ENCODE measurements around the gene ARRB2.

DNA sequence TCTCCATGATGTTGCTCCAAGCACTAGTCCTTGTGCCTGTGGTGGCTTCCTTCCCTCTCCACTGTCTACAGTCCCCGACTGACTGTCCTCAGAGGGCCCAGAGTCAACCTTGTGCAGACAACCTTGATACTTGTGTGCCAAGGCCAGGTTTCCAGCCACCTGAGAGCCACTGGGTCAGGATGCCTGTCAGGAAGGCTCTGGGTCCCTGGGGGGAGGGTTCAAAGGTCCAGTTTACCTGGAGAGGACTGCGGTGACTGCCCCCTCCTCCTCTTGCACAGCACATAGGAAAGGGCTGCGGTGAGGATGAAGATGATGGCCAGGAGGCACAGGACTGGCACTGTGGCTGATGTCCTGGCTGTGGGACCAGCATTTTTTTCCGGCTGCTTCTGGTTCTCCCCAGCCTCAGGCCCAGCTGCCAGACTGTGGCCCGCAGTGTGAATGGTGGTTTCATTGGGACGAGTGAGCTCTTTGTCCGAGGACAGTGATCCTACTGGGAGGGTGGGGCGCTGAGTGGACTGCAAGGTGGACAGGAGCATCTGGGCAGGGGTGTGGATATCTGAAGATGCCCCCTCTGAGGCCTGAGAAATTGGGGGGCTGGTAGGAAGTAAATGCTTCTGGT is 24.5 kb downstream of the ARRB2 start:
- TF ChIP-seq, protein P1, sequence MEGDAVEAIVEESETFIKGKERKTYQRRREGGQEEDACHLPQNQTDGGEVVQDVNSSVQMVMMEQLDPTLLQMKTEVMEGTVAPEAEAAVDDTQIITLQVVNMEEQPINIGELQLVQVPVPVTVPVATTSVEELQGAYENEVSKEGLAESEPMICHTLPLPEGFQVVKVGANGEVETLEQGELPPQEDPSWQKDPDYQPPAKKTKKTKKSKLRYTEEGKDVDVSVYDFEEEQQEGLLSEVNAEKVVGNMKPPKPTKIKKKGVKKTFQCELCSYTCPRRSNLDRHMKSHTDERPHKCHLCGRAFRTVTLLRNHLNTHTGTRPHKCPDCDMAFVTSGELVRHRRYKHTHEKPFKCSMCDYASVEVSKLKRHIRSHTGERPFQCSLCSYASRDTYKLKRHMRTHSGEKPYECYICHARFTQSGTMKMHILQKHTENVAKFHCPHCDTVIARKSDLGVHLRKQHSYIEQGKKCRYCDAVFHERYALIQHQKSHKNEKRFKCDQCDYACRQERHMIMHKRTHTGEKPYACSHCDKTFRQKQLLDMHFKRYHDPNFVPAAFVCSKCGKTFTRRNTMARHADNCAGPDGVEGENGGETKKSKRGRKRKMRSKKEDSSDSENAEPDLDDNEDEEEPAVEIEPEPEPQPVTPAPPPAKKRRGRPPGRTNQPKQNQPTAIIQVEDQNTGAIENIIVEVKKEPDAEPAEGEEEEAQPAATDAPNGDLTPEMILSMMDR (IDR thresholded peaks at IDR 0.05) = no peak
- TF ChIP-seq POLR2AphosphoS5 (IDR thresholded peaks at IDR 0.05) = no peak
- no peak for TF ChIP-seq POLR2A (IDR thresholded peaks at IDR 0.05)
